ENCODE data around the gene NEU3.

GRCh38 chr11:74989260-74989638, 516 bp downstream of the NEU3 start:
- TF ChIP-seq RARG (CRISPR knock-in tag; IDR thresholded peaks at IDR 0.05; ENCODE audit: low read depth) = no peak
- no peak for TF ChIP-seq ZNF777 (CRISPR knock-in tag; IDR thresholded peaks at IDR 0.05)
- TF ChIP-seq CHCHD3 (CRISPR knock-in tag; IDR thresholded peaks at IDR 0.05) = no peak
- no peak for TF ChIP-seq THRA (CRISPR knock-in tag; IDR thresholded peaks at IDR 0.05; ENCODE audit: borderline replicate concordance)
- no peak for TF ChIP-seq PBX3 (CRISPR knock-in tag; IDR thresholded peaks at IDR 0.05; ENCODE audit: borderline replicate concordance)
- no peak for TF ChIP-seq CTCF (CRISPR knock-in tag; IDR thresholded peaks at IDR 0.05)
